DND-41 (cell line): ENCODE measurements around the gene RPGR.

ENCODE experiments used
- ATAC-seq: fragments of 200-7000 bp; cut with Tn5 transposase; 3 replicates; pipeline ENCODE4 v1.9.1; 2021; ENCODE audit warnings: low read depth; ENCODE audit not compliant: insufficient read depth
- DNase-seq: peaks from one replicate; pipeline ENCODE4 v3.0.0-alpha.2; 2020
- H2AFZ ChIP-seq: 2 replicates; pipeline ENCODE4 v1.6.0; 2012; ENCODE audit warnings: low read depth, low read length
- H3K27ac ChIP-seq: 2 replicates; pipeline ENCODE4 v1.5.1; 2012; ENCODE audit warnings: low read length, inconsistent platforms
- H3K27me3 ChIP-seq: fragments of 200-600 bp; sonication (generic); 2 replicates; pipeline ENCODE4 v1.6.0; 2012; ENCODE audit warnings: low read length, mild to moderate bottlenecking, inconsistent platforms; ENCODE audit not compliant: insufficient read depth, poor library complexity
- H3K36me3 ChIP-seq: 2 replicates; pipeline ENCODE4 v1.5.1; 2012; ENCODE audit warnings: low read length, inconsistent platforms; ENCODE audit not compliant: insufficient read depth
- H3K4me1 ChIP-seq: 2 replicates; pipeline ENCODE4 v1.5.1; 2012; ENCODE audit warnings: mild to moderate bottlenecking, low read length; ENCODE audit not compliant: insufficient read depth
- H3K4me2 ChIP-seq: 2 replicates; pipeline ENCODE4 v1.6.0; 2012; ENCODE audit warnings: mild to moderate bottlenecking, moderate library complexity, low read length, inconsistent platforms; ENCODE audit not compliant: insufficient read depth
- H3K4me3 ChIP-seq, 2 experiments: fragments of 200-600 bp in 1 of 2; shearing (Covaris generic) in 1 of 2; 2 replicates each; pipeline ENCODE4 v1.5.1; 2012 to 2016; ENCODE audit warnings: inconsistent platforms in 2 of 2, low read length in 2 of 2, mild to moderate bottlenecking in 2 of 2, low read depth in 1 of 2, moderate library complexity in 1 of 2
- H3K79me2 ChIP-seq: 2 replicates; pipeline ENCODE4 v1.6.0; 2012; ENCODE audit warnings: low read length, inconsistent platforms; ENCODE audit not compliant: insufficient read depth
- H3K9ac ChIP-seq: 2 replicates; pipeline ENCODE4 v1.6.0; 2012; ENCODE audit warnings: low read depth, mild to moderate bottlenecking, inconsistent platforms, low read length, moderate library complexity
- H3K9me3 ChIP-seq: 2 replicates; pipeline ENCODE4 v1.5.1; 2012; ENCODE audit warnings: low read length, moderate library complexity, mild to moderate bottlenecking, inconsistent platforms; ENCODE audit not compliant: insufficient read depth, severe bottlenecking
- H4K20me1 ChIP-seq: 2 replicates; pipeline ENCODE4 v1.6.0; 2012; ENCODE audit warnings: low read length; ENCODE audit not compliant: insufficient read depth
- EZH2 ChIP-seq: IDR thresholded peaks from 3 replicates; pipeline ENCODE4 v1.6.1; 2012; ENCODE audit warnings: borderline replicate concordance, low read depth, mild to moderate bottlenecking, moderate library complexity, low read length, inconsistent platforms; ENCODE audit not compliant: severe bottlenecking
- TF ChIP-seq, protein P1 (sequence below): IDR thresholded peaks from 2 replicates; pipeline ENCODE4 v1.5.1; 2012; ENCODE audit warnings: borderline replicate concordance, low read length, moderate library complexity, mild to moderate bottlenecking; ENCODE audit not compliant: poor library complexity, severe bottlenecking; ENCODE audit errors: extremely low read depth

Gene RPGR

DNA sequence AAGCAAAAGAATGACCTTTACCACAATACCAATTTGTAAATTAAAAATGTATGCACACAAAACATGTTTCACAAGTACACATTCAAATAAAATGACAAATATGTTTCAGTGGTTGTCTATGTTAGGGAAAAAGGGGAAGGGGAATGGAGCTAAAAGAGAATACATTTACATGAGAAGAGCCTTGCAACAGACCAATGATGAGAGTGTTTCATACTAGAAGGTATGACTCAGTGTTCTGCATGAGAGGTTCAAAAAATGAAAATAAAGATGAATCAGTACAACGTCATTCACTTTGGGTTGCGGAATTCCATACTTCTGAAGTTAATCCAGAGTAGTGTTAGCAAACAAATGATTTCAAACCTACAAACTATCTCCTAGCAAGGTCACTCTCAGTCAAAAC is 51.7 kb downstream of the RPGR start:
- Histone ChIP-seq H3K4me3 (no peak overlapping the region), H2AFZ (no peak overlapping the region), H3K9me3 (no peaks in the 10 kb centered on the region), H3K27me3 (no peaks in the 10 kb centered on the region), H3K4me1 (no peaks in the 10 kb centered on the region), H4K20me1 (no peaks in the 10 kb centered on the region), H3K79me2 (no peaks in the 10 kb centered on the region), H3K4me2 (no peak overlapping the region), H3K9ac (no peak overlapping the region), H3K27ac (no peak overlapping the region), H3K36me3 (no peaks in the 10 kb centered on the region; the same call in 1 of the 2 replicates)
- no peak for TF ChIP-seq EZH2
- TF ChIP-seq, protein P1, sequence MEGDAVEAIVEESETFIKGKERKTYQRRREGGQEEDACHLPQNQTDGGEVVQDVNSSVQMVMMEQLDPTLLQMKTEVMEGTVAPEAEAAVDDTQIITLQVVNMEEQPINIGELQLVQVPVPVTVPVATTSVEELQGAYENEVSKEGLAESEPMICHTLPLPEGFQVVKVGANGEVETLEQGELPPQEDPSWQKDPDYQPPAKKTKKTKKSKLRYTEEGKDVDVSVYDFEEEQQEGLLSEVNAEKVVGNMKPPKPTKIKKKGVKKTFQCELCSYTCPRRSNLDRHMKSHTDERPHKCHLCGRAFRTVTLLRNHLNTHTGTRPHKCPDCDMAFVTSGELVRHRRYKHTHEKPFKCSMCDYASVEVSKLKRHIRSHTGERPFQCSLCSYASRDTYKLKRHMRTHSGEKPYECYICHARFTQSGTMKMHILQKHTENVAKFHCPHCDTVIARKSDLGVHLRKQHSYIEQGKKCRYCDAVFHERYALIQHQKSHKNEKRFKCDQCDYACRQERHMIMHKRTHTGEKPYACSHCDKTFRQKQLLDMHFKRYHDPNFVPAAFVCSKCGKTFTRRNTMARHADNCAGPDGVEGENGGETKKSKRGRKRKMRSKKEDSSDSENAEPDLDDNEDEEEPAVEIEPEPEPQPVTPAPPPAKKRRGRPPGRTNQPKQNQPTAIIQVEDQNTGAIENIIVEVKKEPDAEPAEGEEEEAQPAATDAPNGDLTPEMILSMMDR: no peak
- ATAC-seq (no peak), DNase-seq (no peak)

DNA sequence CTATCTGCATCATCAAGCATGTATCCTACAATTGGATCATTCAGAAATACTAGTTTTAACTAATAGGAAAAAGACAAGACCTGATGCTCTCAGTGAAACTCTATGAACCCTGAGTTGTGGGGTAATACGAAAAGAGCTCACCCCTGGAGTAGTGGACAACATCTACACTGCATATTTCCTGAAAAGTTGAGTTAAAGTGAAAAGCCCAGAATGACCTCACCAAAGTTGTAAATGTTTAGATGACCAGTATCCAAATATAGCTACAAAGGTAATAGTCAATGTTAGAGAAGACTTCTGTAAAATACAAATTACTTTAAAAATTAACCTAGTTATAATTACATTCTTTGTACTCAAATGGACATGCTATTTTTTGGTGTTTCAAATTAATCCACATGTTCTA is 53.9 kb downstream of the RPGR start:
- Histone ChIP-seq H3K4me2 (no peak overlapping the region), H3K9me3 (no peaks in the 10 kb centered on the region), H2AFZ (no peak overlapping the region), H4K20me1 (no peaks in the 10 kb centered on the region), H3K9ac (no peak overlapping the region), H3K27ac (no peak overlapping the region), H3K36me3 (no peaks in the 10 kb centered on the region; the same call in 1 of the 2 replicates), H3K4me3 (no peak overlapping the region), H3K79me2 (no peaks in the 10 kb centered on the region), H3K27me3 (no peaks in the 10 kb centered on the region), H3K4me1 (no peaks in the 10 kb centered on the region)
- TF ChIP-seq EZH2: no peak
- TF ChIP-seq, protein P1: no peak
- ATAC-seq: no peak
- no peak for DNase-seq

DNA sequence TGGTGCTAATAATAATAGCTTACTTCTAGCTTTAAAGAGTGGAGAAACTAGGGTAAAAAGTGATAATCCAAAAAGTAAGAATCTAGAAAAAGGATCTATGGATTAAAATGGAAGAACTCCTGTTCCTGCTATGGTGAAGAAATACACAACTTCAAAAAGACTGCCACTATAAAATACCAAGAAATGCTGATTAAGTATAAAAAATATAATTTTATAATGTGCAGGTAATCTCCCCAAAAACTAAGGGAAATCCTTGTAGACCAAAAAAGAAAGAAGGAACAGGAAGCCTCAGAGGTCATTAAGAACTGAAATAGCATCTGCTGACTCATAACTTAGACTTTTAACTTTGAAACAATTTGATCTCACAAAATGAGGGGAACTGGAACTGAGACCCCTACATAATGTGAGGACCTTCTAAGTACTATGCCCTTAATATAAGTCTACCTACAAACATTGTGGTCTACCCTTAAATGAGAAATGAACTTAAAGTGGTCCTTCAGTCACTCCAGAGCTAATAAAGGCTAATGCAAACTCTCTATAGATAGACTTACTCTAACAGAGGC is 56.1 kb downstream of the RPGR start:
- no peaks in the 10 kb centered on the region for H3K9me3 ChIP-seq
- no peaks in the 10 kb centered on the region for H3K27me3 ChIP-seq
- no peaks in the 10 kb centered on the region for H3K79me2 ChIP-seq
- DNase-seq (no peak), ATAC-seq (no peak)
- no peak overlapping the region for H3K4me3 ChIP-seq
- no peaks in the 10 kb centered on the region for H3K4me1 ChIP-seq
- no peak overlapping the region for H2AFZ ChIP-seq
- TF ChIP-seq, protein P1: no peak
- TF ChIP-seq EZH2: no peak
- H3K27ac ChIP-seq: no peak overlapping the region
- no peak overlapping the region for H3K4me2 ChIP-seq
- no peaks in the 10 kb centered on the region for H4K20me1 ChIP-seq
- H3K36me3 ChIP-seq: no peaks in the 10 kb centered on the region; the same call in 1 of the 2 replicates
- H3K9ac ChIP-seq: no peak overlapping the region
